Loucy (cell line): ENCODE data around the gene TBCD.

Experiments
- H2AFZ ChIP-seq: fragments of 200-600 bp; sonication (generic); 2 replicates; pipeline ENCODE4 v1.6.0; 2016; ENCODE audit warnings: antibody characterized with exemption, mild to moderate bottlenecking, low read length, moderate library complexity
- H3F3A ChIP-seq: fragments of 200-600 bp; 2 replicates; pipeline ENCODE4 v1.6.0; 2016; ENCODE audit warnings: antibody characterized with exemption, low read depth, mild to moderate bottlenecking
- H3K27me3 ChIP-seq: fragments of 200-600 bp; sonication (generic); 2 replicates; pipeline ENCODE4 v1.6.1; 2014; ENCODE audit warnings: low read length, mild to moderate bottlenecking; ENCODE audit not compliant: insufficient read depth, poor library complexity, severe bottlenecking
- H3K36me3 ChIP-seq: fragments of 200-600 bp; sonication (generic); 2 replicates; pipeline ENCODE4 v1.6.1; 2016; ENCODE audit warnings: low read length; ENCODE audit not compliant: insufficient read depth
- H3K4me1 ChIP-seq: fragments of 200-600 bp; sonication (generic); 2 replicates; pipeline ENCODE4 v1.5.1; 2014; ENCODE audit warnings: low read length, mild to moderate bottlenecking; ENCODE audit not compliant: insufficient read depth, poor library complexity, severe bottlenecking
- H3K4me2 ChIP-seq: fragments of 200-600 bp; sonication (generic); 2 replicates; pipeline ENCODE4 v1.6.0; 2014; ENCODE audit warnings: antibody characterized with exemption, low read length, low read depth, mild to moderate bottlenecking; ENCODE audit not compliant: poor library complexity, severe bottlenecking
- H3K4me3 ChIP-seq: fragments of 200-600 bp; sonication (generic); 2 replicates; pipeline ENCODE4 v1.5.1; 2014; ENCODE audit warnings: low read length, mild to moderate bottlenecking, mixed read lengths; ENCODE audit not compliant: poor library complexity, severe bottlenecking
- H3K79me2 ChIP-seq: fragments of 200-600 bp; sonication (generic); 2 replicates; pipeline ENCODE4 v1.6.1; 2014; ENCODE audit warnings: low read length; ENCODE audit not compliant: insufficient read depth
- H3K9ac ChIP-seq: fragments of 200-600 bp; sonication (generic); 2 replicates; pipeline ENCODE4 v1.6.0; 2014; ENCODE audit warnings: mild to moderate bottlenecking, low read depth, low read length, moderate library complexity; ENCODE audit not compliant: poor library complexity, severe bottlenecking
- H3K9me2 ChIP-seq: fragments of 200-600 bp; sonication (generic); replicated peaks from 2 replicates; pipeline ENCODE4 v1.6.1; 2016; ENCODE audit warnings: low read depth, low read length, mixed read lengths
- H3K9me3 ChIP-seq: fragments of 200-600 bp; sonication (generic); 2 replicates; pipeline ENCODE4 v1.6.1; 2014; ENCODE audit warnings: mild to moderate bottlenecking, antibody characterized with exemption, low read length, low read depth; ENCODE audit not compliant: insufficient read depth
- H4K20me1 ChIP-seq: fragments of 200-600 bp; sonication (generic); 2 replicates; pipeline ENCODE4 v1.6.0; 2014; ENCODE audit warnings: antibody characterized with exemption, low read length, mild to moderate bottlenecking; ENCODE audit not compliant: insufficient read depth, poor library complexity, severe bottlenecking
- EZH2phosphoT487 ChIP-seq: fragments of 200-600 bp; IDR thresholded peaks from 2 replicates; pipeline ENCODE4 v1.6.1; 2018; ENCODE audit warnings: antibody characterized with exemption, mild to moderate bottlenecking, moderate library complexity, borderline replicate concordance
- TF ChIP-seq, protein P1 (sequence below): fragments of 200-600 bp; sonication (generic); conservative IDR thresholded peaks from 2 replicates; pipeline ENCODE4 v1.5.1; 2014; ENCODE audit warnings: mild to moderate bottlenecking, antibody characterized with exemption, low read length

Gene TBCD

GRCh38 chr17:82869536-82869935 is 117.7 kb downstream of the TBCD start:
- peaks cover 49% of the 10 kb centered on the region for H4K20me1 ChIP-seq
- H3K27me3 ChIP-seq = no peaks in the 10 kb centered on the region
- H2AFZ ChIP-seq = no peak overlapping the region
- H3K9me2 ChIP-seq = no peaks in the 10 kb centered on the region
- H3K4me2 ChIP-seq = no peak overlapping the region
- no peak for TF ChIP-seq EZH2phosphoT487
- TF ChIP-seq, protein P1, sequence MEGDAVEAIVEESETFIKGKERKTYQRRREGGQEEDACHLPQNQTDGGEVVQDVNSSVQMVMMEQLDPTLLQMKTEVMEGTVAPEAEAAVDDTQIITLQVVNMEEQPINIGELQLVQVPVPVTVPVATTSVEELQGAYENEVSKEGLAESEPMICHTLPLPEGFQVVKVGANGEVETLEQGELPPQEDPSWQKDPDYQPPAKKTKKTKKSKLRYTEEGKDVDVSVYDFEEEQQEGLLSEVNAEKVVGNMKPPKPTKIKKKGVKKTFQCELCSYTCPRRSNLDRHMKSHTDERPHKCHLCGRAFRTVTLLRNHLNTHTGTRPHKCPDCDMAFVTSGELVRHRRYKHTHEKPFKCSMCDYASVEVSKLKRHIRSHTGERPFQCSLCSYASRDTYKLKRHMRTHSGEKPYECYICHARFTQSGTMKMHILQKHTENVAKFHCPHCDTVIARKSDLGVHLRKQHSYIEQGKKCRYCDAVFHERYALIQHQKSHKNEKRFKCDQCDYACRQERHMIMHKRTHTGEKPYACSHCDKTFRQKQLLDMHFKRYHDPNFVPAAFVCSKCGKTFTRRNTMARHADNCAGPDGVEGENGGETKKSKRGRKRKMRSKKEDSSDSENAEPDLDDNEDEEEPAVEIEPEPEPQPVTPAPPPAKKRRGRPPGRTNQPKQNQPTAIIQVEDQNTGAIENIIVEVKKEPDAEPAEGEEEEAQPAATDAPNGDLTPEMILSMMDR = no peak
- H3K9ac ChIP-seq = no peak overlapping the region
- peaks cover 100% of the 10 kb centered on the region for H3K79me2 ChIP-seq
- no peaks in the 10 kb centered on the region for H3K9me3 ChIP-seq
- H3K36me3 ChIP-seq = peaks cover 45% of the 10 kb centered on the region; the same call in 1 of the 2 replicates
- H3K4me3 ChIP-seq = no peak overlapping the region
- peaks cover 33% of the 10 kb centered on the region for H3K4me1 ChIP-seq
- peaks cover under 1% of the 10 kb centered on the region; the same call in 1 of the 2 replicates for H3F3A ChIP-seq

DNA sequence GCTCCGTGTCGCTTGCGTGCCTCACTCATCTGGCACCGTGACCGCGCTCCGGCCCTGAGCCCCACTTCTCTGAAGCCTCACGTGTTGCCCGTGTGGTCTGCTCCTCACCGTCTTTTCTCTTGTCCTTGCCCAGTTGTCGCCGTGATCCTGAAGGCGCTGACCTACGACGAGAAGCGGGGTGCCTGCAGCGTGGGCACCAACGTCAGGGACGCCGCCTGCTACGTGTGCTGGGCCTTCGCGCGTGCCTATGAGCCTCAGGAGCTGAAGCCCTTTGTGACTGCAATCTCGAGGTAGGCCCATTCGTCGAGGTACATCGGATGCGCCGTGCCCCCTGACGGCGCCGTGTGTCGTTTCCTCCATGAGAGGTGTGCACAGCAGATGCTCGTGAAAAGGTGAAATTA is 118.2 kb downstream of the TBCD start:
- H4K20me1 ChIP-seq = peaks cover 46% of the 10 kb centered on the region
- no peaks in the 10 kb centered on the region for H3F3A ChIP-seq
- no peaks in the 10 kb centered on the region for H3K9me2 ChIP-seq
- no peaks in the 10 kb centered on the region for H3K27me3 ChIP-seq
- peaks cover 45% of the 10 kb centered on the region; the same call in 1 of the 2 replicates for H3K36me3 ChIP-seq
- H3K4me2 ChIP-seq = no peak overlapping the region
- H3K4me1 ChIP-seq = peaks cover 27% of the 10 kb centered on the region
- H3K79me2 ChIP-seq = peaks cover 100% of the 10 kb centered on the region
- no peak overlapping the region for H3K4me3 ChIP-seq
- H3K9me3 ChIP-seq = no peaks in the 10 kb centered on the region
- TF ChIP-seq EZH2phosphoT487 = no peak
- TF ChIP-seq, protein P1 = no peak
- no peak overlapping the region for H3K9ac ChIP-seq
- H2AFZ ChIP-seq = no peak overlapping the region

DNA sequence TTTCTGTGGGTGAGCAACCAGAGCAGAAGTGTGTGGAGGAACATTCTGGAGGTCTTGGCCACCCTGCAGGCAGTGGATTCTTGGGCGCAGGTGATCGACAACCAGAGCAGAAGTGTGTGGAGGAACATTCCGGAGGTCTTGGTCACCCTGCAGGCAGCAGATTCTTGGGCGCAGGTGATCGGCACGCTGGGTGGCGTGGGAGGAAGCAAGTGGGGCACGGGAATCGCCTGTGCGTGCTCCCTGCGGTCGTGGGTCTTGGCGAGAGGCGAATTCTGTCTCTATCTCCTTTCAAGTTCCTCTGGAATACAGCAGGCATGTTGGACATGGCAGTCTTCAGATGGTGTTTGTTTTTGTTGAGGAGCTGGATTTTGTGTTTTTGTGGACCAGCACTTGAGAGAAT is 118.7 kb downstream of the TBCD start:
- TF ChIP-seq EZH2phosphoT487 = no peak
- TF ChIP-seq, protein P1 = no peak
- no peaks in the 10 kb centered on the region for H3K27me3 ChIP-seq
- H3K9me2 ChIP-seq = no peaks in the 10 kb centered on the region
- H3K4me2 ChIP-seq = no peak overlapping the region
- no peaks in the 10 kb centered on the region for H3F3A ChIP-seq
- peaks cover 41% of the 10 kb centered on the region for H4K20me1 ChIP-seq
- peaks cover 49% of the 10 kb centered on the region; the same call in 1 of the 2 replicates for H3K36me3 ChIP-seq
- no peak overlapping the region for H3K9ac ChIP-seq
- H2AFZ ChIP-seq = no peak overlapping the region
- H3K4me1 ChIP-seq = peaks cover 23% of the 10 kb centered on the region
- H3K9me3 ChIP-seq = no peaks in the 10 kb centered on the region
- H3K4me3 ChIP-seq = no peak overlapping the region
- peaks cover 100% of the 10 kb centered on the region for H3K79me2 ChIP-seq
